ENCODE data around the gene CRELD1. TPM values are rescaled to one million over a fixed set of nuclear protein-coding genes. Genes with fewer than 3 reads are reported as not detected.
A peak's percentile ranks its signal among the peaks of the same experiment; 100 is the strongest.

Gene CRELD1
- total and polyA plus RNA-seq, 2 of the 13 experiments (the other 11 are each of a cell fraction or from before 2014, with no cell fraction given): 27.1 to 61.9 TPM

DNA sequence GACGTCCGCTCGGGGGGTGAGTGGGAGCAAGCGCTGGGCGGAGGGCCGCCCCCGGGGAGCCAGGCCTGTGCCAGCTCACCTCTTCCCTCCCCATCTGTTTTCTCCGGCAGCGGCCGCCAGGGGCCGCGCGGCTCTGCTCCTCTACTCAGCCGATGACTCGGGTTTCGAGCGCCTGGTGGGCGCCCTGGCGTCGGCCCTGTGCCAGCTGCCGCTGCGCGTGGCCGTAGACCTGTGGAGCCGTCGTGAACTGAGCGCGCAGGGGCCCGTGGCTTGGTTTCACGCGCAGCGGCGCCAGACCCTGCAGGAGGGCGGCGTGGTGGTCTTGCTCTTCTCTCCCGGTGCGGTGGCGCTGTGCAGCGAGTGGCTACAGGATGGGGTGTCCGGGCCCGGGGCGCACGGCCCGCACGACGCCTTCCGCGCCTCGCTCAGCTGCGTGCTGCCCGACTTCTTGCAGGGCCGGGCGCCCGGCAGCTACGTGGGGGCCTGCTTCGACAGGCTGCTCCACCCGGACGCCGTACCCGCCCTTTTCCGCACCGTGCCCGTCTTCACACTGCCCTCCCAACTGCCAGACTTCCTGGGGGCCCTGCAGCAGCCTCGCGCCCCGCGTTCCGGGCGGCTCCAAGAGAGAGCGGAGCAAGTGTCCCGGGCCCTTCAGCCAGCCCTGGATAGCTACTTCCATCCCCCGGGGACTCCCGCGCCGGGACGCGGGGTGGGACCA, 632 bp upstream of the CRELD1 start (continued):
- TF ChIP-seq EED (CRISPR knock-in tag; IDR thresholded peaks at IDR 0.05) (peak; percentile 90), GATAD2A (CRISPR knock-in tag; IDR thresholded peaks at IDR 0.05) (no peak; the same call in 1 of the 2 replicates), RAD21 (CRISPR knock-in tag; IDR thresholded peaks at IDR 0.05) (peak; percentile 84), ZNF7 (CRISPR knock-in tag; IDR thresholded peaks at IDR 0.05) (no peak), RELA (CRISPR knock-in tag; IDR thresholded peaks at IDR 0.05) (no peak), ZBTB8A (CRISPR knock-in tag; IDR thresholded peaks at IDR 0.05; ENCODE audit: borderline replicate concordance, low read depth) (0 out of 2 replicates have a peak, but pooled peaks have one; percentile 54), ERF (CRISPR knock-in tag; IDR thresholded peaks at IDR 0.05) (peak; percentile 36; the same call in 1 of the 2 replicates), SYNCRIP (IDR thresholded peaks at IDR 0.05; ENCODE audit: insufficient read depth, low read depth, low read length) (no peak), ZFP1 (CRISPR knock-in tag; IDR thresholded peaks at IDR 0.05) (no peak), ZC3H4 (CRISPR knock-in tag; IDR thresholded peaks at IDR 0.05; ENCODE audit: borderline replicate concordance) (no peak), CBX1 (IDR thresholded peaks at IDR 0.05; ENCODE audit: low read depth) (peak; percentile 32), ZNF781 (CRISPR knock-in tag; IDR thresholded peaks at IDR 0.05; ENCODE audit: borderline replicate concordance, not compliant biosample characterization) (no peak), PPARG (CRISPR knock-in tag; conservative IDR thresholded peaks at IDR 0.05) (no peak), ZC3H13 (CRISPR knock-in tag; IDR thresholded peaks at IDR 0.05) (peak; percentile 54), ZNF746 (CRISPR knock-in tag; IDR thresholded peaks at IDR 0.05) (no peak)
- TF ChIP-seq, protein P1, sequence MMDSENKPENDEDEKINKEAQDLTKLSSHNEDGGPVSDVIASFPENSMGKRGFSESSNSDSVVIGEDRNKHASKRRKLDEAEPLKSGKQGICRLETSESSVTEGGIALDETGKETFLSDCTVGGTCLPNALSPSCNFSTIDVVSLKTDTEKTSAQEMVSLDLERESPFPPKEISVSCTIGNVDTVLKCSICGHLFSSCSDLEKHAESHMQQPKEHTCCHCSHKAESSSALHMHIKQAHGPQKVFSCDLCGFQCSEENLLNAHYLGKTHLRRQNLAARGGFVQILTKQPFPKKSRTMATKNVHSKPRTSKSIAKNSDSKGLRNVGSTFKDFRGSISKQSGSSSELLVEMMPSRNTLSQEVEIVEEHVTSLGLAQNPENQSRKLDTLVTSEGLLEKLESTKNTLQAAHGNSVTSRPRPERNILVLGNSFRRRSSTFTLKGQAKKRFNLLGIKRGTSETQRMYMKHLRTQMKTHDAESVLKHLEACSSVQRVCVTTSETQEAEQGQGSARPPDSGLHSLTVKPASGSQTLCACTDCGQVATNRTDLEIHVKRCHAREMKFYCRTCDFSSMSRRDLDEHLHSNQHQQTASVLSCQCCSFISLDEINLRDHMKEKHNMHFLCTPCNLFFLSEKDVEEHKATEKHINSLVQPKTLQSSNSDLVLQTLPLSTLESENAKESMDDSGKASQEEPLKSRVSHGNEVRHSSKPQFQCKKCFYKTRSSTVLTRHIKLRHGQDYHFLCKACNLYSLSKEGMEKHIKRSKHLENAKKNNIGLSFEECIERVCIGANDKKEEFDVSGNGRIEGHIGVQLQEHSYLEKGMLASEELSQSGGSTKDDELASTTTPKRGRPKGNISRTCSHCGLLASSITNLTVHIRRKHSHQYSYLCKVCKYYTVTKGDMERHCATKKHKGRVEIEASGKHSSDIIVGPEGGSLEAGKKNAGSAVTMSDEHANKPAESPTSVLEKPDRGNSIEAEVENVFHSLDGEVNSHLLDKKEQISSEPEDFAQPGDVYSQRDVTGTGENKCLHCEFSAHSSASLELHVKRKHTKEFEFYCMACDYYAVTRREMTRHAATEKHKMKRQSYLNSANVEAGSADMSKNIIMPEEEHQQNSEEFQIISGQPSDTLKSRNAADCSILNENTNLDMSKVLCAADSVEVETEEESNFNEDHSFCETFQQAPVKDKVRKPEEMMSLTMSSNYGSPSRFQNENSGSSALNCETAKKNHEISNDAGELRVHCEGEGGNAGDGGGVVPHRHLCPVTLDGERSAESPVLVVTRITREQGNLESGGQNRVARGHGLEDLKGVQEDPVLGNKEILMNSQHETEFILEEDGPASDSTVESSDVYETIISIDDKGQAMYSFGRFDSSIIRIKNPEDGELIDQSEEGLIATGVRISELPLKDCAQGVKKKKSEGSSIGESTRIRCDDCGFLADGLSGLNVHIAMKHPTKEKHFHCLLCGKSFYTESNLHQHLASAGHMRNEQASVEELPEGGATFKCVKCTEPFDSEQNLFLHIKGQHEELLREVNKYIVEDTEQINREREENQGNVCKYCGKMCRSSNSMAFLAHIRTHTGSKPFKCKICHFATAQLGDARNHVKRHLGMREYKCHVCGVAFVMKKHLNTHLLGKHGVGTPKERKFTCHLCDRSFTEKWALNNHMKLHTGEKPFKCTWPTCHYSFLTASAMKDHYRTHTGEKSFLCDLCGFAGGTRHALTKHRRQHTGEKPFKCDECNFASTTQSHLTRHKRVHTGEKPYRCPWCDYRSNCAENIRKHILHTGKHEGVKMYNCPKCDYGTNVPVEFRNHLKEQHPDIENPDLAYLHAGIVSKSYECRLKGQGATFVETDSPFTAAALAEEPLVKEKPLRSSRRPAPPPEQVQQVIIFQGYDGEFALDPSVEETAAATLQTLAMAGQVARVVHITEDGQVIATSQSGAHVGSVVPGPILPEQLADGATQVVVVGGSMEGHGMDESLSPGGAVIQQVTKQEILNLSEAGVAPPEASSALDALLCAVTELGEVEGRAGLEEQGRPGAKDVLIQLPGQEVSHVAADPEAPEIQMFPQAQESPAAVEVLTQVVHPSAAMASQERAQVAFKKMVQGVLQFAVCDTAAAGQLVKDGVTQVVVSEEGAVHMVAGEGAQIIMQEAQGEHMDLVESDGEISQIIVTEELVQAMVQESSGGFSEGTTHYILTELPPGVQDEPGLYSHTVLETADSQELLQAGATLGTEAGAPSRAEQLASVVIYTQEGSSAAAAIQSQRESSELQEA (CRISPR knock-in tag; IDR thresholded peaks at IDR 0.05; ENCODE audit: not compliant biosample characterization): no peak
- TF ChIP-seq, protein P2, sequence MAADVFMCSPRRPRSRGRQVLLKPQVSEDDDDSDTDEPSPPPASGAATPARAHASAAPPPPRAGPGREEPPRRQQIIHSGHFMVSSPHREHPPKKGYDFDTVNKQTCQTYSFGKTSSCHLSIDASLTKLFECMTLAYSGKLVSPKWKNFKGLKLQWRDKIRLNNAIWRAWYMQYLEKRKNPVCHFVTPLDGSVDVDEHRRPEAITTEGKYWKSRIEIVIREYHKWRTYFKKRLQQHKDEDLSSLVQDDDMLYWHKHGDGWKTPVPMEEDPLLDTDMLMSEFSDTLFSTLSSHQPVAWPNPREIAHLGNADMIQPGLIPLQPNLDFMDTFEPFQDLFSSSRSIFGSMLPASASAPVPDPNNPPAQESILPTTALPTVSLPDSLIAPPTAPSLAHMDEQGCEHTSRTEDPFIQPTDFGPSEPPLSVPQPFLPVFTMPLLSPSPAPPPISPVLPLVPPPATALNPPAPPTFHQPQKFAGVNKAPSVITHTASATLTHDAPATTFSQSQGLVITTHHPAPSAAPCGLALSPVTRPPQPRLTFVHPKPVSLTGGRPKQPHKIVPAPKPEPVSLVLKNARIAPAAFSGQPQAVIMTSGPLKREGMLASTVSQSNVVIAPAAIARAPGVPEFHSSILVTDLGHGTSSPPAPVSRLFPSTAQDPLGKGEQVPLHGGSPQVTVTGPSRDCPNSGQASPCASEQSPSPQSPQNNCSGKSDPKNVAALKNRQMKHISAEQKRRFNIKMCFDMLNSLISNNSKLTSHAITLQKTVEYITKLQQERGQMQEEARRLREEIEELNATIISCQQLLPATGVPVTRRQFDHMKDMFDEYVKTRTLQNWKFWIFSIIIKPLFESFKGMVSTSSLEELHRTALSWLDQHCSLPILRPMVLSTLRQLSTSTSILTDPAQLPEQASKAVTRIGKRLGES (CRISPR knock-in tag; IDR thresholded peaks at IDR 0.05; ENCODE audit: borderline replicate concordance): no peak; the same call in 1 of the 2 replicates
- TF ChIP-seq, protein P3, sequence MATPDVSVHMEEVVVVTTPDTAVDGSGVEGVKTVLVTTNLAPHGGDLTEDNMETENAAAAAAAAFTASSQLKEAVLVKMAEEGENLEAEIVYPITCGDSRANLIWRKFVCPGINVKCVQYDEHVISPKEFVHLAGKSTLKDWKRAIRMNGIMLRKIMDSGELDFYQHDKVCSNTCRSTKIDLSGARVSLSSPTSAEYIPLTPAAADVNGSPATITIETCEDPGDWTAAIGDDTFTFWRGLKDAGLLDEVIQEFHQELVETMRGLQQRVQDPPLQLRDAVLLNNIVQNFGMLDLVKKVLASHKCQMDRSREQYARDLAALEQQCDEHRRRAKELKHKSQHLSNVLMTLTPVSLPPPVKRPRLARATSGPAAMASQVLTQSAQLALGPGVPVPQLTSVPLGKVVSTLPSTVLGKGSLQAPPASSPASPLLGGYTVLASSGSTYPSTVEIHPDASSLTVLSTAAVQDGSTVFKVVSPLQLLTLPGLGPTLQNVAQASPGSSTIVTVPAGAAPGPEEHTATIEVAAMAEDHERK (CRISPR knock-in tag; IDR thresholded peaks at IDR 0.05; ENCODE audit: low read depth): no peak
